ENCODE measurements around the gene ZNF446. TPM values are rescaled to one million over a fixed set of nuclear protein-coding genes. Genes with fewer than 3 reads are reported as not detected.

The ZNF446 gene
- total RNA-seq, 2 experiments from 2014 or later = 4.2 to 4.7 TPM

Other genes with a start within 250 kb of the ZNF446 start
- gene ZNF544, start 247.4 kb upstream of the ZNF446 start, total RNA-seq = 10 to 100 TPM; 32.2 to 38.5 TPM
- gene ZNF8, start 197.4 kb upstream of the ZNF446 start, total RNA-seq = 1 to 10 TPM; 4.4 to 4.5 TPM
- gene ERVK3-1, start 171.0 kb upstream of the ZNF446 start, total RNA-seq = 10 to 100 TPM; 38.6 to 53.6 TPM
- 1 to 10 TPM; 3.1 to 3.8 TPM for gene ZSCAN22, start 149.4 kb upstream of the ZNF446 start, total RNA-seq
- 1 to 10 TPM; 2.9 to 4.7 TPM for gene A1BG, start 122.9 kb upstream of the ZNF446 start, total RNA-seq
- gene ZNF497, start 113.6 kb upstream of the ZNF446 start, total RNA-seq = 1 to 10 TPM; 1.1 to 1.5 TPM
- 1 to 10 TPM; 2.0 to 2.5 TPM for gene ZNF837, start 95.3 kb upstream of the ZNF446 start, total RNA-seq
- gene RPS5, start 89.1 kb upstream of the ZNF446 start, total RNA-seq = 1,000 to 10,000 TPM; 1,234 to 1,535 TPM
- gene RNF225, start 80.7 kb upstream of the ZNF446 start, total RNA-seq = under 1 TPM; 0.25 to 0.56 TPM
- gene ZNF584, start 67.7 kb upstream of the ZNF446 start, total RNA-seq = 10 to 100 TPM in 1 of 2 experiments, 1 to 10 TPM in 1; 9.9 to 11.2 TPM
- gene ZNF132, start 36.2 kb upstream of the ZNF446 start, total RNA-seq = 1 to 10 TPM; 3.3 to 4.4 TPM
- gene ZNF324B, start 24.7 kb upstream of the ZNF446 start, total RNA-seq = 1 to 10 TPM; 5.8 to 7.5 TPM
- gene ZNF324, start 9.3 kb upstream of the ZNF446 start, total RNA-seq = 1 to 10 TPM; 4.7 to 7.5 TPM
- gene SLC27A5, start 35.6 kb downstream of the ZNF446 start, total RNA-seq = 10 to 100 TPM in 1 of 2 experiments, 1 to 10 TPM in 1; 8.9 to 19.5 TPM
- gene ZBTB45, start 43.5 kb downstream of the ZNF446 start, total RNA-seq = 10 to 100 TPM; 10.1 to 11.1 TPM
- gene TRIM28, start 67.7 kb downstream of the ZNF446 start, total RNA-seq = 100 to 1,000 TPM; 481 to 758 TPM
- gene CHMP2A, start 78.8 kb downstream of the ZNF446 start, total RNA-seq = 100 to 1,000 TPM; 101 to 107 TPM
- 100 to 1,000 TPM; 115 to 138 TPM for gene UBE2M, start 82.3 kb downstream of the ZNF446 start, total RNA-seq
- gene MZF1, start 97.0 kb downstream of the ZNF446 start, total RNA-seq = 10 to 100 TPM; 14.3 to 15.0 TPM